GM23248 (cell line): Measurements from ENCODE around the gene TLE4. TPM values are rescaled to one million over a fixed set of nuclear protein-coding genes. Genes with fewer than 3 reads are reported as not detected.

Experiments
- DNase-seq: peaks from one replicate; pipeline ENCODE4 v3.0.0-alpha.2; 2015
- H2AFZ ChIP-seq: fragments of 200-600 bp; sonication (generic); 2 replicates; pipeline ENCODE4 v1.6.1; 2016; ENCODE audit warnings: antibody characterized with exemption
- H3F3A ChIP-seq: fragments of 200-600 bp; sonication (generic); 2 replicates; pipeline ENCODE4 v1.6.1; 2016; ENCODE audit warnings: mild to moderate bottlenecking, antibody characterized with exemption, mixed run types; ENCODE audit not compliant: insufficient read depth
- H3K27ac ChIP-seq: fragments of 200-600 bp; sonication (generic); 2 replicates; pipeline ENCODE4 v1.5.1; 2016; ENCODE audit warnings: mild to moderate bottlenecking
- H3K27me3 ChIP-seq: fragments of 200-600 bp; sonication (generic); replicated peaks from 2 replicates; pipeline ENCODE4 v1.6.1; 2016; ENCODE audit warnings: mild to moderate bottlenecking; ENCODE audit not compliant: insufficient read depth
- H3K36me3 ChIP-seq: fragments of 200-600 bp; sonication (generic); 2 replicates; pipeline ENCODE4 v1.6.1; 2016; ENCODE audit warnings: low read depth, mild to moderate bottlenecking
- H3K4me1 ChIP-seq: fragments of 200-600 bp; sonication (generic); 2 replicates; pipeline ENCODE4 v1.6.1; 2016; ENCODE audit warnings: mild to moderate bottlenecking; ENCODE audit not compliant: insufficient read depth
- H3K4me2 ChIP-seq: fragments of 200-600 bp; sonication (generic); one replicate; pipeline ENCODE4 v1.6.1; 2016; ENCODE audit warnings: mild to moderate bottlenecking; ENCODE audit not compliant: unreplicated experiment
- H3K4me3 ChIP-seq: fragments of 200-600 bp; sonication (generic); 2 replicates; pipeline ENCODE4 v1.5.1; 2016; ENCODE audit warnings: mild to moderate bottlenecking
- H3K79me2 ChIP-seq: fragments of 200-600 bp; sonication (generic); 2 replicates; pipeline ENCODE4 v1.6.1; 2016; ENCODE audit warnings: mild to moderate bottlenecking; ENCODE audit not compliant: insufficient read depth
- H3K9ac ChIP-seq: fragments of 200-600 bp; sonication (generic); 2 replicates; pipeline ENCODE4 v1.6.1; 2016; ENCODE audit warnings: mild to moderate bottlenecking
- H3K9me2 ChIP-seq: fragments of 200-600 bp; sonication (generic); 2 replicates; pipeline ENCODE4 v1.6.1; 2016; ENCODE audit warnings: mixed run types, mild to moderate bottlenecking, moderate library complexity; ENCODE audit not compliant: insufficient read depth
- H3K9me3 ChIP-seq: fragments of 200-600 bp; sonication (generic); one replicate; pipeline ENCODE4 v1.6.1; 2017; ENCODE audit warnings: low read depth
- H4K20me1 ChIP-seq: fragments of 200-600 bp; sonication (generic); 2 replicates; pipeline ENCODE4 v1.6.0; 2016; ENCODE audit not compliant: insufficient read depth
- EZH2 ChIP-seq: fragments of 200-600 bp; sonication (generic); IDR thresholded peaks from 2 replicates; pipeline ENCODE4 v1.6.1; 2018; ENCODE audit warnings: antibody characterized with exemption, mild to moderate bottlenecking; ENCODE audit not compliant: insufficient read depth, poor library complexity, severe bottlenecking
- EZH2phosphoT487 ChIP-seq: fragments of 200-600 bp; sonication (generic); IDR thresholded peaks from 2 replicates; pipeline ENCODE4 v1.6.1; 2018; ENCODE audit warnings: antibody characterized with exemption, moderate library complexity, mild to moderate bottlenecking, low read depth; ENCODE audit not compliant: insufficient read depth
- WGBS, 2 experiments: methylation state at CpG; one replicate each; pipeline ENCODE4 v1.1.6; 2015 to 2017; ENCODE audit warnings: low lambda C conversion rate in 2 of 2, low coverage in 1 of 2; ENCODE audit errors: missing lambda C conversion rate in 2 of 2; 5-methylcytosine and 5-hydroxymethylcytosine counted together
- in situ Hi-C: fragments of 300-500 bp; cut with MboI; formaldehyde crosslinking; loops from 2 replicates; pipeline ENCODE4 v1.15.0; 2020
- polyA plus RNA-seq: library from polyadenylated mRNA; unstranded; fragments of >200 nt; fragmentation: Nextera tagmentation; extraction: Ambion mirVana; gene quantifications from 2 replicates; pipeline ENCODE4 v1.2.1, GENCODE V29; 2016
- total RNA-seq: library from RNA; depleted of rRNA; stranded (reverse); fragments of >200 nt; shearing (Covaris generic); gene quantifications from 2 replicates; pipeline ENCODE4 v1.2.3, GENCODE V29; 2014

Gene TLE4
- total and polyA plus RNA-seq, 2 experiments from 2014 or later, result 29.5 to 37.8 TPM

DNA sequence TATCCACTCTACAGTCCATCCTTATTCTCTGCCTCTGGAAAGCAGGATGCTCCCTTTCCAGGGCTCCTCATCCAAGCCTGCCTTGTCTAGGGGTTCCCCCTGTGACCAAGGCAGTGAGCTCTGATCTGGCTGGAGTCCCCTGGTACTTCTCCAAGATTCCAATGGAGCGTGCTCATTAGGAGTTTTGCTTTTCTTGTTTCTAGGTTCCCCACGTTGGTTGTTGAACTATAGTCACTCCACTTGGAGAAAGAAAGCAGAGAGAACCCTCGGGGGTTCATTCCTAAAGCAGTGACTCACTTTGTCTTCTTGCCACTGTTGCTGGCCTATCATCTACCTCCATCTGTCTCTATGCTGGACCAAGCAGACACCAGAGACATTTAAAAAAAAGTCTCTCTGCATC is 192.6 kb downstream of the TLE4 start:
- DNase-seq, result peak; percentile 96
- no peak for TF ChIP-seq EZH2
- TF ChIP-seq EZH2phosphoT487, result no peak
- Histone ChIP-seq H3K27me3 (no peaks in the 10 kb centered on the region), H3K4me3 (no peak overlapping the region), H3K27ac (no peak overlapping the region), H3F3A (peaks cover 13% of the 10 kb centered on the region; the same call in 1 of the 2 replicates), H2AFZ (no peak overlapping the region), H3K4me1 (peaks cover 6% of the 10 kb centered on the region), H3K9ac (no peak overlapping the region), H3K9me3 (no peaks in the 10 kb centered on the region), H3K4me2 (peak overlapping the region; percentile 41), H3K36me3 (no peaks in the 10 kb centered on the region), H3K79me2 (no peaks in the 10 kb centered on the region), H3K9me2 (no peaks in the 10 kb centered on the region), H4K20me1 (no peaks in the 10 kb centered on the region)
- 0 to 2% methylated on average over 3 of the region's 3 CpGs for WGBS, 2 experiments
- in situ Hi-C loops, result no loop called here

DNA sequence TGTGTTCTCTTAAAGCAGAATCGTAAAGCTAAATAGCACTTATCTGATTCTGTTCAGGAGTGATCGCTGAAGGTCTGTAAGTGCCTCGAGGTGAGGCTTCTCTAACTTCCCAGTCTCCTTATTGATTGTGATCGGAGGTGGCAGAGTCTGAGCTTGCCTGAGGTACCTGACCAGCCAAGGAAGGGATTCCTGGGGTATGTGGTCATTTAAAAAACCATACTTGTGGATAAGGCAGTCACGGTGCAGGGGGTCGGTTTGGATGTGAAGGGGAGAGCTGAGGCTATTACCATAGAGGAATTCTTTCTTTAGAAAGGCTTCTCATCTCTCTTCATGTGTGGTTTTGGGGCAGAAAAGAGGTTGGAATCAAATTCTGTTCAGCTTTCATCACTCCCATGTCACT is 193.7 kb downstream of the TLE4 start:
- Histone ChIP-seq H3F3A (peaks cover 13% of the 10 kb centered on the region; the same call in 1 of the 2 replicates), H3K4me2 (no peak overlapping the region), H3K79me2 (no peaks in the 10 kb centered on the region), H3K9me2 (no peaks in the 10 kb centered on the region), H2AFZ (no peak overlapping the region), H3K4me3 (no peak overlapping the region), H3K36me3 (no peaks in the 10 kb centered on the region), H4K20me1 (no peaks in the 10 kb centered on the region), H3K27ac (no peak overlapping the region), H3K9me3 (no peaks in the 10 kb centered on the region), H3K4me1 (peaks cover 6% of the 10 kb centered on the region), H3K27me3 (0 out of 2 replicates have a peak, but pooled peaks cover 4% of the 10 kb centered on the region), H3K9ac (no peak overlapping the region)
- 88 to 90% methylated on average over 6 of the region's 6 CpGs for WGBS, 2 experiments
- in situ Hi-C loops, result no loop called here
- TF ChIP-seq EZH2phosphoT487, result no peak
- TF ChIP-seq EZH2, result no peak
- no peak for DNase-seq

DNA sequence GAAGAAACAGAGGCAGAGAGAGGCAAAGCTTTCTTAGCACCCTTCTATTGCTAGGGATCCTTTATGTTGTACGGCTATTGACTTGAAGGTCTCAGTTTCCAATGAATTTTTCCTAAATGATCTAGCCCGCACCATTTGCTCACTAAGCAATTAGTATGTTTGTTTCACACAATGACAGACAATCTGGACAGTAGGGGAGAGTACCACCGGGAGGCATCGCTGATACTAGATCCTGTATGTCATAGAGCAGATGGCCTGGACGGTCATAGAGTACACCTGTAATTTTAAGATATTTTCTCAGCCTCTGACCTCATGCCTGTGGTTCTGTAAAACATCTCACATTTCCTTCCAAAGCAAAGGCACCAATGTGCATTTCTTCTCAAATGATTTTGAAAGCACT is 194.3 kb downstream of the TLE4 start:
- Histone ChIP-seq H3K4me2 (no peak overlapping the region), H2AFZ (no peak overlapping the region), H3K9ac (no peak overlapping the region), H3F3A (peaks cover 13% of the 10 kb centered on the region; the same call in 1 of the 2 replicates), H3K36me3 (no peaks in the 10 kb centered on the region), H3K9me2 (no peaks in the 10 kb centered on the region), H3K27ac (no peak overlapping the region), H4K20me1 (no peaks in the 10 kb centered on the region), H3K4me1 (peaks cover 6% of the 10 kb centered on the region), H3K9me3 (no peaks in the 10 kb centered on the region), H3K4me3 (no peak overlapping the region), H3K27me3 (0 out of 2 replicates have a peak, but pooled peaks cover 4% of the 10 kb centered on the region), H3K79me2 (no peaks in the 10 kb centered on the region)
- TF ChIP-seq EZH2phosphoT487, result no peak
- TF ChIP-seq EZH2, result no peak
- DNase-seq, result no peak
- in situ Hi-C loops, result no loop called here
- 88 to 93% methylated on average over 5 of the region's 5 CpGs for WGBS, 2 experiments

DNA sequence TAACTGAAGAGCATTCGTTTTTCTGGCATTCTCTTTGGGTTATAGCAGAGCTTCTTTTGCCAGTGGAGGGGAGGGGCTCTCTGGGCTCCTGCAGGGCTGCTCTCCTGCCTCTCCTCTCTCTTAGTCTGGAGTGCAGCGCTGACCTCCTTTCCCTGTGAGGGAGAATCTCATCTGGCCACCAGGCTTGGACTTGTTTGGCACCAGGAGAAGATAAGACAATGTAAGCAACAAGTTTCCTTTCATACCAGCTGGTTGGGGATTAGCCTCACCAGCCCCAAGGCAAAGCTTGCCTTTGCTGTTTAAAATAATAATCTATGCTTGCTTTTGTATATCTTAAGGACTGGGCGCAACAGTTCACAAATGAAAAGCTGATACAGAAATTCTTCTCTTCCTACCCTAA is 196.4 kb downstream of the TLE4 start:
- H3K36me3 ChIP-seq, result no peaks in the 10 kb centered on the region
- no peak overlapping the region for H2AFZ ChIP-seq
- H3K4me1 ChIP-seq, result peaks cover 6% of the 10 kb centered on the region
- H3K9me3 ChIP-seq, result no peaks in the 10 kb centered on the region
- no peak overlapping the region for H3K4me3 ChIP-seq
- no peak for TF ChIP-seq EZH2phosphoT487
- TF ChIP-seq EZH2, result no peak
- H3K9ac ChIP-seq, result no peak overlapping the region
- WGBS, 2 experiments, result 14% methylated on average over 3 of the region's 3 CpGs
- in situ Hi-C loops, result no loop called here
- no peaks in the 10 kb centered on the region for H3K9me2 ChIP-seq
- no peaks in the 10 kb centered on the region for H3K79me2 ChIP-seq
- no peak overlapping the region for H3K27ac ChIP-seq
- peaks cover 10% of the 10 kb centered on the region; the same call in 1 of the 2 replicates for H3K27me3 ChIP-seq
- no peak overlapping the region for H3K4me2 ChIP-seq
- H4K20me1 ChIP-seq, result no peaks in the 10 kb centered on the region
- DNase-seq, result peak; percentile 18
- H3F3A ChIP-seq, result peaks cover 13% of the 10 kb centered on the region; the same call in 1 of the 2 replicates
